Stomach (tissue), 4 donors: ENCODE results near the gene MAB21L1.

Experiments
- POLR2A ChIP-seq, 4 donors: fragments of 450-650 bp; IDR thresholded peaks; one replicate each; pipeline ENCODE4 v1.6.1; 2016; ENCODE audit warnings: antibody characterized with exemption in 4 of 4, control low read depth in 2 of 4, mild to moderate bottlenecking in 1 of 4, moderate library complexity in 1 of 4
- POLR2AphosphoS5 ChIP-seq, 3 donors: sonication (generic); formaldehyde crosslinking; IDR thresholded peaks; one replicate each; pipeline ENCODE4 v1.6.1; 2016; ENCODE audit warnings: antibody characterized with exemption in 3 of 3
- TF ChIP-seq, protein P1 (sequence below), 7 experiments: fragments of 450-650 bp in 4 of 7; fragments of 200-600 bp in 3 of 7; sonication (generic) in 3 of 7; IDR thresholded peaks; one replicate each; pipeline ENCODE4 v1.5.1; 2016 to 2019; ENCODE audit warnings: antibody characterized with exemption in 7 of 7, control low read depth in 2 of 7, mild to moderate bottlenecking in 1 of 7

DNA sequence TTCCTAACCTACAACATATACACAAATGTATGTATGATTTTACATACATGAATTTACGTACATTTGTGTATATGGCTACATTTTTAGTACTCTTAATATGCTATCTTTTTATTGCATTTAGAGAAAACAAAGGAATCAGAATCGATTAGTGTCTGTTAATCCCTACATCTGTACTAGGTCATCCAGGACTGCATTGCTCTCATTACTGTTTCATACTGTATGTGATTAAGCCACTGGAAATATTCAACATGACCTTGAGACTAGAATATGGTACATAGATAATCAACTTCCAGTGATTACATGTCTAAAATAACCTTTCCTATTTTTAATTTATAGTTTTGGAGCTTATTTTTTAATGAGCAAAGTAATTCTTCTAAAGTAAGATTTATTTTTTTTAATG lies 5.3 kb upstream of the MAB21L1 start:
- TF ChIP-seq POLR2A (IDR thresholded peaks at IDR 0.05) (no peak), POLR2AphosphoS5 (IDR thresholded peaks at IDR 0.05) (no peak)
- TF ChIP-seq, protein P1, sequence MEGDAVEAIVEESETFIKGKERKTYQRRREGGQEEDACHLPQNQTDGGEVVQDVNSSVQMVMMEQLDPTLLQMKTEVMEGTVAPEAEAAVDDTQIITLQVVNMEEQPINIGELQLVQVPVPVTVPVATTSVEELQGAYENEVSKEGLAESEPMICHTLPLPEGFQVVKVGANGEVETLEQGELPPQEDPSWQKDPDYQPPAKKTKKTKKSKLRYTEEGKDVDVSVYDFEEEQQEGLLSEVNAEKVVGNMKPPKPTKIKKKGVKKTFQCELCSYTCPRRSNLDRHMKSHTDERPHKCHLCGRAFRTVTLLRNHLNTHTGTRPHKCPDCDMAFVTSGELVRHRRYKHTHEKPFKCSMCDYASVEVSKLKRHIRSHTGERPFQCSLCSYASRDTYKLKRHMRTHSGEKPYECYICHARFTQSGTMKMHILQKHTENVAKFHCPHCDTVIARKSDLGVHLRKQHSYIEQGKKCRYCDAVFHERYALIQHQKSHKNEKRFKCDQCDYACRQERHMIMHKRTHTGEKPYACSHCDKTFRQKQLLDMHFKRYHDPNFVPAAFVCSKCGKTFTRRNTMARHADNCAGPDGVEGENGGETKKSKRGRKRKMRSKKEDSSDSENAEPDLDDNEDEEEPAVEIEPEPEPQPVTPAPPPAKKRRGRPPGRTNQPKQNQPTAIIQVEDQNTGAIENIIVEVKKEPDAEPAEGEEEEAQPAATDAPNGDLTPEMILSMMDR (IDR thresholded peaks at IDR 0.05): no peak
